Keratinocyte (primary cell): Measurements from ENCODE around the gene FAM98A. TPM values are rescaled to one million over a fixed set of nuclear protein-coding genes. Genes with fewer than 3 reads are reported as not detected.

Experiments used
- DNase-seq: peaks from one replicate; pipeline ENCODE4 v3.0.0-alpha.2; 2011; ENCODE audit warnings: low read depth, missing footprints, low spot score
- FAIRE-seq: peaks from 2 replicates; lab custom pipeline; 2011; peaks lifted over from hg19 to GRCh38; lab: Jason Lieb, UNC
- H2AFZ ChIP-seq: 2 replicates; pipeline ENCODE4 v1.6.0; 2012; ENCODE audit warnings: low read length, control low read depth, inconsistent platforms; ENCODE audit not compliant: control insufficient read depth
- H3K27ac ChIP-seq: 2 replicates; pipeline ENCODE4 v1.5.1; 2011; ENCODE audit warnings: low read length; ENCODE audit not compliant: control insufficient read depth, insufficient read depth
- H3K27me3 ChIP-seq: 3 replicates; pipeline ENCODE4 v1.6.0; 2011; ENCODE audit warnings: low read length; ENCODE audit not compliant: control insufficient read depth, insufficient read depth; ENCODE audit errors: extremely low read depth
- H3K36me3 ChIP-seq, 2 experiments: 2 replicates in 1 of 2; 3 replicates in 1 of 2; pipeline ENCODE4 v1.5.1; 2011; ENCODE audit warnings: low read length in 2 of 2, mild to moderate bottlenecking in 1 of 2; ENCODE audit not compliant: control insufficient read depth in 2 of 2, insufficient read depth in 2 of 2; ENCODE audit errors: extremely low read depth in 1 of 2
- H3K4me1 ChIP-seq: 3 replicates; pipeline ENCODE4 v1.5.1; 2011; ENCODE audit warnings: low read length; ENCODE audit not compliant: control insufficient read depth, insufficient read depth; ENCODE audit errors: extremely low read depth
- H3K4me2 ChIP-seq: 3 replicates; pipeline ENCODE4 v1.6.0; 2011; ENCODE audit warnings: low read depth, low read length; ENCODE audit not compliant: control insufficient read depth, insufficient read depth; ENCODE audit errors: extremely low read depth
- H3K4me3 ChIP-seq, 3 experiments: fragments of 200-600 bp in 1 of 3; sonication (generic) in 1 of 3; 2 replicates in 2 of 3; 3 replicates in 1 of 3; pipeline ENCODE4 v1.5.1; 2011 to 2016; ENCODE audit warnings: low read length in 3 of 3, mild to moderate bottlenecking in 3 of 3, control low read depth in 2 of 3, inconsistent platforms in 1 of 3, low read depth in 1 of 3, mixed read lengths in 1 of 3, mixed run types in 1 of 3, moderate library complexity in 1 of 3; ENCODE audit not compliant: control insufficient read depth in 2 of 3, insufficient read depth in 2 of 3; ENCODE audit errors: extremely low read depth in 1 of 3
- H3K79me2 ChIP-seq: 2 replicates; pipeline ENCODE4 v1.6.0; 2012; ENCODE audit warnings: low read length; ENCODE audit not compliant: control insufficient read depth, insufficient read depth
- H3K9ac ChIP-seq: 3 replicates; pipeline ENCODE4 v1.6.0; 2011; ENCODE audit warnings: low read length; ENCODE audit not compliant: control insufficient read depth, insufficient read depth; ENCODE audit errors: extremely low read depth
- H3K9me1 ChIP-seq: 3 replicates; pipeline ENCODE4 v1.6.0; 2011; ENCODE audit warnings: low read length; ENCODE audit not compliant: control insufficient read depth, insufficient read depth; ENCODE audit errors: extremely low read depth
- H3K9me3 ChIP-seq: 2 replicates; pipeline ENCODE4 v1.5.1; 2012; ENCODE audit warnings: low read depth, low read length; ENCODE audit not compliant: control insufficient read depth
- H4K20me1 ChIP-seq: 3 replicates; pipeline ENCODE4 v1.6.0; 2011; ENCODE audit warnings: low read length; ENCODE audit not compliant: control insufficient read depth, insufficient read depth; ENCODE audit errors: extremely low read depth
- CTCF ChIP-seq, 3 experiments: IDR thresholded peaks in 1 of 3; conservative IDR thresholded peaks in 1 of 3; optimal IDR thresholded peaks in 1 of 3; 2 replicates in 2 of 3; 3 replicates in 1 of 3; pipeline versions ENCODE3 to v1.5.1; 2011; ENCODE audit warnings: low read length in 3 of 3, mild to moderate bottlenecking in 3 of 3, moderate library complexity in 2 of 3, control low read depth in 1 of 3, inconsistent platforms in 1 of 3; ENCODE audit not compliant: insufficient read depth in 2 of 3; ENCODE audit errors: extremely low read depth in 1 of 3
- EZH2 ChIP-seq: IDR thresholded peaks from one replicate; pipeline ENCODE4 v1.6.1; 2012; ENCODE audit warnings: inconsistent platforms, mild to moderate bottlenecking, low read length, moderate library complexity
- dilution Hi-C: fragments of 300-500 bp; cut with MboI; formaldehyde crosslinking; loops from one replicate; pipeline ENCODE4 v1.7.0; 2020; ENCODE audit warnings: low sequenced_read_pairs; ENCODE audit not compliant: extremely low pct_ligation_motif_present
- polyA plus RNA-seq, 5 experiments: library from polyadenylated mRNA; depleted of rRNA in 3 of 5; stranded (reverse) in 3 of 5; stranded (forward) in 1 of 5; unstranded in 1 of 5; fragments of >200 nt; gene quantifications; 1 replicate in 1 of 5; 2 replicates in 3 of 5; 3 replicates in 1 of 5; pipeline versions ENCODE4 v1.2.1 to v1.2.3, GENCODE V29; 2011 to 2012; ENCODE audit warnings: missing spikeins in 2 of 5, low read depth in 1 of 5, low replicate concordance in 1 of 5

FAM98A gene
- polyA plus RNA-seq, 1 donor (not counting 4 experiments of a cell fraction or from before 2014, with no cell fraction given), result 116 TPM

GRCh38 chr2:33644215-33644614 lies 45.1 kb upstream of the FAM98A start:
- Histone ChIP-seq H3K9ac (no peak overlapping the region), H3K9me3 (no peaks in the 10 kb centered on the region), H3K4me1 (no peaks in the 10 kb centered on the region), H3K27me3 (no peaks in the 10 kb centered on the region), H3K4me2 (no peak overlapping the region), H3K79me2 (no peaks in the 10 kb centered on the region), H3K4me3 (no peak overlapping the region), H3K9me1 (no peaks in the 10 kb centered on the region), H3K27ac (no peak overlapping the region), H3K36me3 (no peaks in the 10 kb centered on the region), H4K20me1 (no peaks in the 10 kb centered on the region), H2AFZ (no peak overlapping the region)
- DNase-seq (no peak), FAIRE-seq (no peak)
- no peak for TF ChIP-seq CTCF (optimal IDR thresholded peaks at IDR 0.05 in 1 of 3, IDR thresholded peaks at IDR 0.05 in 1 of 3, conservative IDR thresholded peaks at IDR 0.05 in 1 of 3; ENCODE audit: extremely low read depth in 1 of 3, insufficient read depth in 2 of 3, low read length in 3 of 3)
- dilution Hi-C loops, result no loop called here

- H4K20me1 ChIP-seq, result no peaks in the 10 kb centered on the region
- no peaks in the 10 kb centered on the region for H3K27me3 ChIP-seq
- no peaks in the 10 kb centered on the region for H3K4me1 ChIP-seq
- FAIRE-seq, result no peak
- H3K9me1 ChIP-seq, result no peaks in the 10 kb centered on the region
- no peak overlapping the region for H3K27ac ChIP-seq
- H3K9ac ChIP-seq, result no peak overlapping the region
- H3K4me2 ChIP-seq, result no peak overlapping the region
- no peaks in the 10 kb centered on the region for H3K79me2 ChIP-seq
- no peaks in the 10 kb centered on the region for H3K9me3 ChIP-seq
- H3K36me3 ChIP-seq, result no peaks in the 10 kb centered on the region
- H3K4me3 ChIP-seq, result no peak overlapping the region
- no peak for DNase-seq
- H2AFZ ChIP-seq, result no peak overlapping the region
- TF ChIP-seq CTCF (optimal IDR thresholded peaks at IDR 0.05 in 1 of 3, IDR thresholded peaks at IDR 0.05 in 1 of 3, conservative IDR thresholded peaks at IDR 0.05 in 1 of 3; ENCODE audit: extremely low read depth in 1 of 3, insufficient read depth in 2 of 3, low read length in 3 of 3) (no peak), EZH2 (no peak)
- dilution Hi-C loops, result no loop called here
Observed at GRCh38 chr2:33636001-33636400, 36.9 kb upstream of the FAM98A start.
